T47D (cell line): Measurements from ENCODE around the gene ZC3H6.

Source experiments
- DNase-seq, 2 experiments: peaks; one replicate each; pipeline versions ENCODE4 v3.0.0 to v3.0.0-alpha.2; 2011 to 2012; ENCODE audit warnings: low read depth in 1 of 2, low spot score in 1 of 2
- JUND ChIP-seq: IDR thresholded peaks from 2 replicates; pipeline ENCODE4 v1.6.1; 2012; ENCODE audit warnings: low read depth
- in situ Hi-C: cut with HindIII; loops from 2 replicates; pipeline ENCODE4 v1.10.0; 2016; ENCODE audit warnings: low sequenced_read_pairs, low pct_unique_long_range_greater_than_20kb

ZC3H6 gene

DNA sequence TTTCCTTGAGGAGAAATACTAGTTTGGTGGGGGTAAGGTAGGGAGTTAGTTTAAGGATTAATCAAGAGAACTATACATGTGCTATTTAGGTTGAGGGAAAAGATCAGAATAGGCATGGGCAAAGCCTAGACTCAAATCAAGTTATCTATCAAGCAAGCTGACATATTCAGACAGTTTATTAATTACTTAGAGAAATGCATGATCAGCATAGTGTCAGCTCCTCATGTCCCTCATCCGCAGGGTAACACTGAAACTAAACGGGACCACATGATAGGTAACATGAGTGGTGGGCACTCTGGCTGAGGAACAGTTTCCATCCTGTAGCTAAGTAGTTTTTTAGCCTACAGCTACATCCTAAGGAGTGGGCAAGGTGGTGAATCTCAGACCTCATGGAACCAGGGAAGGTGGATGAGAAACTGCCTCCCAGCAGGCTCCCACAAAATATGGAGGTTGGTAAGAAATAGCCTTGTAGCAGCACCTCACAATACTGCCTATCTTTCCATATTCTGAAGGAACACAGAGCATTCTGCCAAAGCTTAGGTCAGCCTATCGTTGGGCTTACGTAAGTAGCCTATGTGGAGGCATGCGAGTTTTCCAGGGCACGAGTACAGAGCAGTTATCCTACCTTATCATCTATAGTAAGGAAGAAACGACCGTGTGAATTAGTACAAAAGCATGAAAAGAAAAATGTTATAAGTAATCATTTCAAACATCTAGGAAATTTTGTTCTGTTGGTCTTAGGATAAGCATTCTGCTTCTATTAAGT, 18.4 kb downstream of the ZC3H6 start:
- TF ChIP-seq JUND: no peak
- in situ Hi-C loops: no loop called here
- DNase-seq: no peak

DNA sequence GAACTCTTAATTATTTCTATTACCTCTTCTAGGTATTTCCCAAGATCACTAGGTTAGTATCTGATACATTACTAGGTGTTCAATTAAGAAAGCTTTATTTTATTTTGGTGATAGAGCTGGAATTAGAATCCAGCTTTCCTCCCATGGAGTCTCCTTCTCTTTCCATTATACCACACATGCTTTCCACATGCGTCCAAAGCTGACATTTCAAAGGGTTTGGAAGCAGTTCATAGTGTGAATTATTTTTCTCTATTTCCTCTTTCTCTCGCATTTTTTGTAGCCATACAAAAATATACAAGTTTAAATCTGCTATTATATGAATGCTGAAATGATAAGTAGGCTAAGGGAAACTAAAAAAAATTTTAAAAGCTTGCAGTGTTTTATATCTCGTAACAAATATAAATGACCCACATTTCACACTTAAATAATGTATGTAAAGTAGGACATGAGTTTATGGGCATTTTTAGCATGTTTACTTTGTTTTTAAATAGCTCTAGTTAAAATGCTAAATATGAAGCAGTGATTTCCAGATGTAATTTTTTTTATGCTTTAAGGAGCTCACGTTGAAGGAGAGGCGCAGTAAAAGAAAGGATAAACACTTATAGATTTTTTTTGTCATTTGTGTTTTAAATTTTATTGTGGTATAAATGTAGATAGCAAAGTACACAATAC, 20.1 kb downstream of the ZC3H6 start:
- no peak for TF ChIP-seq JUND
- no peak for DNase-seq
- in situ Hi-C loops: no loop called here

DNA sequence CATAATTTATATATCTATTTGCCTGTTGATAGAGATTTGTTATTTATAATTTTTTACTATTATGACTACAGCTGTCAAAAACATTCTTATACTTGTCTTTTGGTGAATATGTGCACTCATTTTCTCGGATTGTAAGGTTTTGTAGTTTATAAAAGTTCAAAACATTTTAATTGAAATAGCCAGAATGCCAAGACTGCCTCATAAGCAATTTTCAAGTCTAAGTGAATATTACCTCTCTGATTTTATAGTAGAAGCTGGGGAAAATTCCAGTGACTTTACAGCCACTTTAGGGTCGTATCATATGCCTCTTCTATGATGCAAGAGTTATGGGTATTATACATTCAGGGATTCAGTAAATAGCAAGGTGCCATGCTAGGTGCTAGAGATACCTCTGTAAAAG, 21.0 kb downstream of the ZC3H6 start:
- no peak for DNase-seq
- in situ Hi-C loops: no loop called here
- TF ChIP-seq JUND: no peak

DNA sequence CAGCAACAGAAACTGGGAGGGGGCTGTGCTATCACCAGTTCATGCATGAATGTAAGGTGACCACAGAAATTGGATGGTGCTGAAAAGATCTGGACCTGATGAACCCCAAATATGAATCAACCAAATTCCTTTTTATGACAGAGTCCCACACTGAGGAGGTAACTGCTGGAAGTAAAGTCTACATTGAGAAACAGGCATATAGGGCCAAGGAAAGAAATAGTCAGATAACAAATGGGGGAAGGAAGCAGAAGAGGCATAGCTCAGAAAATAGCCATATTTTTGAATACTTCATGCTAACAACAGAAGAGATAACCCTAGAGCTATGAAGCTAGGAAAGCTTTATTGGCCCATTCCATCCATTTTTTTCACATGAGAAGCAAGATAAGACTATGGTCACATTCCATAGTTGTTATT, 25.8 kb downstream of the ZC3H6 start:
- DNase-seq: no peak
- no peak for TF ChIP-seq JUND
- in situ Hi-C loops: no loop called here

DNA sequence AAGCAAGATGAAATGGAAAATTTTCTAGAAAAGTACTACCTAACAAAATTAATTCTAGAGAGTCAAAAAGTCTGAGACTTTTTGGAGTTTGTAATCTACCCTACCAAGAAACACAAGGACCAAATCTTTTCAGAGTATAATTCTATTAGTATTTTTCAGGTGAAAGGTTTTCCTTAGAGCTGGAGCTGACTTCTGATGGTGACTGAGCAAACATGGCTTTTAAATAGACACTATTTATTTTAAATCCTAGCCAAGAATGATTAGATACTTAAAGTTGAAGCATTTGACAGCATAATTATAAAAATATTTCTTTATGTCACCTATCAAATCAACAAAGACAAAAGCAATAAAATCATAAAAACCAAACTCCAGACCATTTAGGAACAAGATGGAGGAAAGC, 26.6 kb downstream of the ZC3H6 start:
- in situ Hi-C loops: no loop called here
- no peak for TF ChIP-seq JUND
- no peak for DNase-seq

DNA sequence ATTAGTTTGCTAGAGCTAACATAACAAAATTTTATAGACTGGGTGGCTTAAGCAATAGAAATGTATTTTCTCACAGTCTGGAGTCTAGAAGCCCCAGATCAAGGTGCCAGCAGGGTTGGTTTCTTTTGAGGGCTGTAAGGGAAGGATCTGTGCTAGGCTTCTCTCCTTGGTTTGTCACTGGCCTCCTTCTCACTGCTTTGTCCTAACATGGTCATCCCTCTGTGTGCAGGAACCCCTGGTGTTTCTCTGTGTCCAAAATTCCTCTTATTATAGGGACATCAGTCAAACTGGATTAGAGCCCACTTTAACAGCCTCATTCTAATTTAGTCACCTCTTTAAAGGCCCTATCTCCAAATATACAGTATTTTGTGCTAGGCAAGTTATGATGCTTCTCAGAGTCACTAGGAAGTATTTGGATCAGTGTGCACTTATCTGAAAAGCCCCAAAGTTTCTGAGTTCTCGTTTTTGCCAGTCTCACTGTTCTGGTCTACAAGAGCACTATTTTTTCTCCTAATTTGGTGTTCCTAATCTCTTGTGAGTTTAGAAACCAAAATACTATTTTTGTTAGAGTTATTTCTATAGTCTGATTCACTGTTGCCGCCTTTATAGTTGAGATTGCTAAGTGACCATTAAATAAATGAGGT, 29.0 kb downstream of the ZC3H6 start:
- no peak for TF ChIP-seq JUND

DNA sequence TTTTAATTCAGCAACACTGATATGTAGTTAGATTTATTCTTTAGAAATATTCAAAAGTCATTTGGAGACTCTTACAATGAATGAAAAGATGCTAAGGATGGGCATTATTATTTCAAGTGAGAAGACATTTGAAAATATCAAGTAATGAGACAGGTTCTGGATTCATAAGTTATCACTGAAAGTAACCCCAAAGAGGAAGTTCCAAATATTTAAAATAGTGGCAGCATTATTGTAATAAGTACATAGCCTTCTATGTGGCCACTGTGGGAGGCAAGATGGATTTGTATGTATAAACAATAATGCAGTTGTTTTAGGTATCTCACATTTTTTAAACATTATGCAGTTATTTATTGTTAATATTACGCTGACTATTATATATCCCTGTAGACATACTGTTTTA, 29.7 kb downstream of the ZC3H6 start:
- no peak for DNase-seq
- in situ Hi-C loops: no loop called here
- TF ChIP-seq JUND: no peak

More for the DNA sequence above, 29.0 kb downstream of the ZC3H6 start:
- no peak for DNase-seq
- in situ Hi-C loops: no loop called here

DNA sequence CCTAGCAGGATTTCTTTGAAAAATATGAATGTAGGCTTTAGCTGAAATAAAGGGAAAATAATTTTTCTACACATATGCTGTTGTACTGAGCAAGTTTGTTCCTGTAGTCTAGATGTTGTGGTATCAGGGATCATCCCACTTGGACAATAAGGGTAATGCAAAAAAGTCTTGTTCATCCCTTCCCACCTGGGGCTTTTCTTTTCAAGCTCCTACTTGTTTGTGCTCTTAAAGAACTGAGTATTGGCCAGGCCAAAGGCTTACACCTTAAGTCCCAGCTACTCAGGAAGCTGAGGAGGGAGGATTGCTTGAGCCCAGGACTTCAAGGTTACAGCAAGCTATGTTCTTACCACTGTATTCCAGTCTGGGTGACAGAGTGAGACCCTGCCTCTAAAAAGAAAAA, 35.5 kb downstream of the ZC3H6 start:
- in situ Hi-C loops: no loop called here
- no peak for DNase-seq
- TF ChIP-seq JUND: no peak

DNA sequence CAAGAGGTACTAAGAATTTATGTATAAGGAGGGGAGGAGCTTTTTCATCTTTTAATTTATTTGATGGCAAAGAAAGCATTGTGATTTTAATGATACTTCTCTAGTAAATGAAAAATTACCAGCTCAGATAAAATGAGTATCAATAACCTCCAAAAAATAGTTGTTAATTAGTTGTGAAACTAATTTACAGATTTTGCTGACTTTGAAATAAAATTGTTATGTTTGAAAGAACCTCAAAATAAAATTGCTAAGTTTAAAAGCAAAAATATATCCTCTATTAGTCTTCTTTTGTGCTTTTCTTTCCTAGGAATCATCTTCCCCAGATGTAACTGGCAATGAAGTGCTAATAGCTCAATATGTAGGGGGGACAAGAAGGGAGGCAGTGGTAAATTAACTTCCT, 36.5 kb downstream of the ZC3H6 start:
- DNase-seq: no peak
- in situ Hi-C loops: no loop called here
- TF ChIP-seq JUND: no peak

DNA sequence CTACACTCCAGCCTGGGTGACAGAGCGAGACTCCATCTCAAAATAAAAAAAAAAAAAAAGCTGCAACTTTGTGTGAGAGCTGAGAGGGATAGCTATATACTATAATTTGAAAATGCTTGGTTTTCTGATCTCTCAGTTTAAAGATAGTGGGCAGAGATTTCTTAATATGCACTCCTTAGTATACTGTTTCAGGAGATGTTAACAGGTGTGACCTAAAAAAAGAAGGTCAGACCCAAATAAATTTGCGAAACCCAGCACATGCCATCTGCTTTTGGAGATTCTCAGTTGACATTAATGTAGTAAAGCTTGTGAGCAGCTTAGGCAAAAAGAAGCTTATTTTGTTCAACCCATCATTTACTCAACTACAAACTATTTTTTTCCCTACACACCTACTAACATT, 37.4 kb downstream of the ZC3H6 start:
- in situ Hi-C loops: no loop called here
- TF ChIP-seq JUND: no peak
- no peak for DNase-seq

DNA sequence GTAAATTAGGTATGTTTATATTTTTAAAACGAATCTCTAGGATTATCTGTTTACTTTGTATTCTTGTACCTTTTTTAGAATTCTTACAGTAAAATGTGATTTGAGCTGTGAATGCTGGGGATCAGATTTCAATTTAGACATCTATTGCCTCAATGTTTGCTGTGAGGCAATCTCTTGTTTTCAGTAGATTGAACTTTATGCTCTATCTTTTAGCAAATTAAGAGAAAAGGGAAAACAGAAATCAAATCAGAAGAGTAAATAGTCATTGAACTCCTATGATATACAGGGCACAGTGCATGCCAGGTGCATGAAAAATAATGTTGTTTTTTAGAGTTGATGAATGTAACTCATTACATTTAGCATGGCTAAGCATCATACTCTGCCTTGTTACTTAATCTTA, 39.5 kb downstream of the ZC3H6 start:
- no peak for TF ChIP-seq JUND
- in situ Hi-C loops: no loop called here
- no peak for DNase-seq

DNA sequence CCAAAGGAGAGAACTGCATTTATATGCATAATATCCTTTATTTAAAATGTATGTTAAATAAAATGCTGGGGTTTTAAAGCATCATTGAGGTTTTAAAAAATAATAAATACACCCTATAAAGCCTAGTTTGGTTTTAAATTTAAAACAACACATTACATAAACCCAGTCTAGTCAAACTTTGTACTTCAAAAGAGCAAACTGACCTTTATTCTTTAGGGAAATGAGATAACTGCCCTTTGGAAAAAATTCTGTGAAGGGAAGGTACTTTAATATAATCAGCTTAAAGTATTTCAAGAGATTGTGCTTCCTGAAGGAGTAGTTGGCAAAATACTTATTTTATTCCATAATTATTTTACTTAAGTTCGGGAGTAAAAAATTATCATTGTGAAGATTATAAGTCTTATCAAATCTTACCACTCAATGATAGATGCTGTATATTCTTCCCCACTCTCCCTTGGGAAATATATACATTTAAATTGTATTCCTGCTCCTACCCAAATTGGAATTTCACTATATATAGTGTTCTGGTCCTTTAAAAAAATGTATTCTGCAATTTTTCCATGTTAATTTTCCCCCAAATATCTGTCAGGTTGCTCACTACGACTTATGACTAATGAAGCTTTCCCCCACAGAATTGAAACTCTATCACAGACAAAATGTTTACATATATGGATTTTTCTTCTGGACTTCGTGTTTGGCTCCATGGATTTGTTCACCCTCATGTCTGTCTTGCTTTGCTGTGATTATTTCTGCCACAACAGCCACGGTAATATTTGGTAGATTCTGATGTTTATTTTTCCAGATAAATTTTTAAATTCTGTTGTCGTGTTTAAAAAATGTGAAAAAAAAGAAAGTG, 42.1 kb downstream of the ZC3H6 start:
- DNase-seq: no peak
- in situ Hi-C loops: no loop called here
- TF ChIP-seq JUND: no peak

DNA sequence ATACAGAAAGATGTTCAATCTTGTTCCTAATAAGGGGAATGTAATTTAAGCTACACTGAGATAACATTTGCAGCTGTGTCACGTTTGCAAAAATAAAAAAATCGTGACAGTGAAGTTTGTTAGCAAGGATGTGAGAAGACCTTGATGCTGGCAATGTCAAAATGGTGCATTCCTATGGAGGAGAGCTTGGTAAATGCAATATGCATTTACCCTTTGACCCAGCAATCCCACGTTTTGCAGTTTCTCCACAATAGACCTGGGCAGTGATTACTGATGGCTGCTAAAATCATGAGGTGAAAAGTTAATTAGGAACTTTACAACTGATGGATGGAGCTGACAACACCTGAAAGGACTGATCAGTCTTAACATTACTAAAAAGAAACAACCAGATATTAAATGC, 43.1 kb downstream of the ZC3H6 start:
- no peak for TF ChIP-seq JUND
- in situ Hi-C loops: no loop called here
- DNase-seq: no peak
